H1 (cell line): ENCODE results near the gene CSRP1. TPM values are rescaled to one million over a fixed set of nuclear protein-coding genes. Genes with fewer than 3 reads are reported as not detected.
"Not testable (repeated sequence)": the region's sequence is repeated elsewhere in the genome, so short reads cannot be mapped to it uniquely, and the experiment has no call there.

ENCODE experiments used
- CTCF ChIA-PET: fragments of 300-600 bp; sonication (Branson Sonifier 250); formaldehyde crosslinking; loops from one replicate; lab custom pipeline; 2021; ENCODE audit not compliant: partially characterized antibody; lab: Charles Lee
- POLR2A ChIA-PET: fragments of 300-600 bp; sonication (Branson Sonifier 250); formaldehyde crosslinking; loops from one replicate; lab custom pipeline; 2021; ENCODE audit warnings: inconsistent platforms; ENCODE audit not compliant: partially characterized antibody; lab: Charles Lee
- DNase-seq, 2 experiments: peaks; one replicate each; pipeline versions ENCODE4 v3.0.0 to v3.0.0-alpha.2; 2010 to 2022; ENCODE audit warnings: low spot score in 2 of 2, low read depth in 1 of 2, mixed read lengths in 1 of 2
- FAIRE-seq: peaks from 2 replicates; lab custom pipeline; 2011; peaks lifted over from hg19 to GRCh38; lab: Jason Lieb, UNC
- H2AFZ ChIP-seq: 2 replicates; pipeline ENCODE4 v1.8.1; 2012; ENCODE audit warnings: low read length, inconsistent platforms
- H2AK5ac ChIP-seq: 2 replicates; pipeline ENCODE4 v1.6.1; 2013; ENCODE audit warnings: low read depth, low read length
- H2BK120ac ChIP-seq: replicated peaks from 2 replicates; pipeline ENCODE3; 2013; ENCODE audit warnings: low read depth, low read length, inconsistent platforms
- H2BK12ac ChIP-seq: 2 replicates; pipeline ENCODE4 v1.6.1; 2013; ENCODE audit warnings: low read depth, low read length
- H2BK15ac ChIP-seq: 2 replicates; pipeline ENCODE4 v1.6.1; 2013; ENCODE audit warnings: low read length
- H2BK20ac ChIP-seq: 2 replicates; pipeline ENCODE4 v1.6.1; 2013; ENCODE audit warnings: low read length
- H2BK5ac ChIP-seq: 2 replicates; pipeline ENCODE4 v1.6.1; 2013; ENCODE audit warnings: low read depth, low read length
- H3K14ac ChIP-seq: 2 replicates; pipeline ENCODE4 v1.6.1; 2013; ENCODE audit warnings: inconsistent platforms; ENCODE audit not compliant: insufficient read length
- H3K18ac ChIP-seq: 2 replicates; pipeline ENCODE4 v1.6.1; 2013; ENCODE audit warnings: low read length; ENCODE audit errors: extremely low read depth
- H3K23ac ChIP-seq: 2 replicates; pipeline ENCODE4 v1.6.1; 2013; ENCODE audit warnings: inconsistent platforms; ENCODE audit not compliant: insufficient read length
- H3K23me2 ChIP-seq: 2 replicates; pipeline ENCODE4 v1.6.1; 2013; ENCODE audit warnings: low read depth, low read length
- H3K27ac ChIP-seq: 2 replicates; pipeline ENCODE4 v1.6.1; 2011; ENCODE audit warnings: low read depth, low read length, inconsistent platforms
- H3K27me3 ChIP-seq, 4 experiments: replicated peaks in 1 of 4; 1 replicate in 1 of 4; 2 replicates in 3 of 4; pipeline versions ENCODE4 v1.6.1 to v1.8.1; 2011 to 2013; ENCODE audit warnings: low read length in 3 of 4, mild to moderate bottlenecking in 3 of 4, inconsistent platforms in 2 of 4, mixed read lengths in 2 of 4, moderate library complexity in 1 of 4; ENCODE audit not compliant: control insufficient read depth in 3 of 4, insufficient read depth in 3 of 4; ENCODE audit errors: extremely low read depth in 1 of 4
- H3K36me3 ChIP-seq, 4 experiments: 2 replicates each; pipeline versions ENCODE4 v1.6.1 to v1.8.1; 2011 to 2013; ENCODE audit warnings: mild to moderate bottlenecking in 4 of 4, low read length in 3 of 4, moderate library complexity in 2 of 4, control low read depth in 1 of 4, inconsistent platforms in 1 of 4; ENCODE audit not compliant: insufficient read depth in 4 of 4, control insufficient read depth in 2 of 4
- H3K4ac ChIP-seq: replicated peaks from 2 replicates; pipeline ENCODE3; 2013; ENCODE audit warnings: low read length, low read depth, mixed read lengths, inconsistent platforms; ENCODE audit not compliant: insufficient read length
- H3K4me1 ChIP-seq, 4 experiments: replicated peaks in 1 of 4; 1 replicate in 1 of 4; 2 replicates in 3 of 4; pipeline versions ENCODE4 v1.6.1 to v1.8.1; 2011 to 2013; ENCODE audit warnings: low read length in 3 of 4, inconsistent platforms in 2 of 4, mixed read lengths in 1 of 4; ENCODE audit not compliant: insufficient read depth in 4 of 4, control insufficient read depth in 3 of 4
- H3K4me2 ChIP-seq, 2 experiments: 2 replicates each; pipeline versions ENCODE4 v1.6.1 to v1.8.1; 2011 to 2013; ENCODE audit warnings: low read depth in 2 of 2, low read length in 2 of 2, control low read depth in 1 of 2, inconsistent platforms in 1 of 2, mild to moderate bottlenecking in 1 of 2; ENCODE audit not compliant: insufficient read depth in 1 of 2
- H3K4me3 ChIP-seq, 4 experiments: fragments of 200-600, 300-600 bp in 1 of 4; sonication (generic), shearing (Covaris generic), sonication (Bioruptor Twin) in 1 of 4; 2 replicates each; pipeline versions ENCODE4 v1.5.1 to v1.8.1; 2011 to 2016; ENCODE audit warnings: low read length in 4 of 4, low read depth in 3 of 4, control low read depth in 2 of 4, inconsistent platforms in 2 of 4, mild to moderate bottlenecking in 2 of 4, mixed read lengths in 1 of 4, moderate library complexity in 1 of 4; ENCODE audit not compliant: insufficient read depth in 2 of 4; ENCODE audit errors: extremely low read depth in 1 of 4
- H3K56ac ChIP-seq: replicated peaks from 2 replicates; pipeline ENCODE3; 2013; ENCODE audit warnings: low read depth, mild to moderate bottlenecking, mixed read lengths, low read length, inconsistent platforms; ENCODE audit not compliant: insufficient read length
- H3K79me1 ChIP-seq: 2 replicates; pipeline ENCODE4 v1.6.1; 2013; ENCODE audit warnings: low read depth, low read length, control low read depth
- H3K79me2 ChIP-seq, 2 experiments: 2 replicates each; pipeline versions ENCODE4 v1.6.1 to v1.8.1; 2012 to 2013; ENCODE audit warnings: low read length in 2 of 2, mild to moderate bottlenecking in 2 of 2, inconsistent platforms in 1 of 2; ENCODE audit not compliant: insufficient read depth in 2 of 2, control insufficient read depth in 1 of 2
- H3K9ac ChIP-seq, 4 experiments: replicated peaks in 1 of 4; 1 replicate in 1 of 4; 2 replicates in 3 of 4; pipeline versions ENCODE4 v1.6.1 to v1.8.1; 2011 to 2013; ENCODE audit warnings: low read depth in 3 of 4, low read length in 3 of 4, control low read depth in 2 of 4, mild to moderate bottlenecking in 2 of 4, moderate library complexity in 2 of 4, inconsistent platforms in 1 of 4; ENCODE audit errors: extremely low read depth in 1 of 4
- H3K9me3 ChIP-seq, 2 experiments: 2 replicates each; pipeline versions ENCODE4 v1.6.1 to v1.8.1; 2012 to 2013; ENCODE audit warnings: mild to moderate bottlenecking in 2 of 2, moderate library complexity in 2 of 2, control low read depth in 1 of 2, inconsistent platforms in 1 of 2, low read depth in 1 of 2, low read length in 1 of 2, mixed read lengths in 1 of 2; ENCODE audit not compliant: insufficient read depth in 2 of 2
- H4K20me1 ChIP-seq, 2 experiments: replicated peaks in 1 of 2; 2 replicates each; pipeline versions ENCODE3 to v1.8.1; 2011 to 2013; ENCODE audit warnings: inconsistent platforms in 2 of 2, low read length in 2 of 2, mild to moderate bottlenecking in 1 of 2; ENCODE audit not compliant: insufficient read depth in 2 of 2, control insufficient read depth in 1 of 2
- H4K5ac ChIP-seq: 2 replicates; pipeline ENCODE4 v1.6.1; 2013; ENCODE audit warnings: low read length, low read depth, mixed read lengths, inconsistent platforms; ENCODE audit not compliant: insufficient read length
- H4K8ac ChIP-seq: 2 replicates; pipeline ENCODE4 v1.8.0; 2013; ENCODE audit warnings: mild to moderate bottlenecking, moderate library complexity, low read length, inconsistent platforms; ENCODE audit not compliant: insufficient read depth; ENCODE audit errors: extremely low read depth
- H4K91ac ChIP-seq: replicated peaks from 2 replicates; pipeline ENCODE3; 2013; ENCODE audit warnings: low read length, mixed read lengths, inconsistent platforms; ENCODE audit not compliant: insufficient read length
- TBP ChIP-seq: IDR thresholded peaks from 2 replicates; pipeline ENCODE4 v1.6.1; 2011; ENCODE audit warnings: low read depth, low read length, improper control_type of control experiment
- WGBS, 2 experiments: shearing (Covaris generic) in 1 of 2; methylation state at CpG; one replicate each; pipeline versions ENCODE4 v1.1.6 to v1.1.7; 2013 to 2015; ENCODE audit warnings: low lambda C conversion rate in 2 of 2, mixed read lengths in 2 of 2, inconsistent platforms in 1 of 2, low coverage in 1 of 2, missing lambda C conversion rate in 1 of 2; ENCODE audit not compliant: insufficient replicate concordance in 2 of 2, insufficient coverage in 1 of 2, insufficient read length in 1 of 2; ENCODE audit errors: extremely low coverage in 1 of 2, missing lambda C conversion rate in 1 of 2; 5-methylcytosine and 5-hydroxymethylcytosine counted together
- polyA plus RNA-seq, 7 experiments: library from polyadenylated mRNA; depleted of rRNA in 3 of 7; stranded (reverse) in 5 of 7; unstranded in 2 of 7; fragments of >200 nt in 5 of 7; fragments of 200-250 nt in 2 of 7; gene quantifications; 1 replicate in 5 of 7; 2 replicates in 1 of 7; 4 replicates in 1 of 7; pipeline versions ENCODE4 v1.2.1 to v1.2.3, GENCODE V29; 2011 to 2013; ENCODE audit warnings: missing spikeins in 2 of 7, mixed read lengths in 2 of 7
- total RNA-seq: library from RNA; stranded (reverse); fragmentation: NEBNext Ultra II Directional; extraction: Animal tissue kit (Norgen Biotek cat#: 25700); gene quantifications from 2 replicates; pipeline ENCODE4 v1.2.1, GENCODE V29; 2021

Gene CSRP1
- total and polyA plus RNA-seq, 2 of the 8 experiments (the other 6 are each of a cell fraction or from before 2014, with no cell fraction given), result 14.2 to 22.3 TPM

GRCh38 chr1:201473296-201473695, 33.6 kb downstream of the CSRP1 start (continued):
- TF ChIP-seq TBP, result no peak
- TF ChIP-seq, all 59 proteins: peak for 0

- H4K5ac ChIP-seq, FAIRE-seq, DNase-seq, H2AK5ac ChIP-seq, H3K18ac ChIP-seq, H2BK15ac ChIP-seq, H3K36me3 ChIP-seq, H3K4me3 ChIP-seq, H4K91ac ChIP-seq, H4K8ac ChIP-seq, H3K4me2 ChIP-seq, POLR2A ChIA-PET, H2BK120ac ChIP-seq, H3K9me3 ChIP-seq, H3K23ac ChIP-seq, H3K27ac ChIP-seq, H2BK12ac ChIP-seq, H3K14ac ChIP-seq, H4K20me1 ChIP-seq, H2BK5ac ChIP-seq, H3K9ac ChIP-seq, H3K4ac ChIP-seq, H2BK20ac ChIP-seq, H3K56ac ChIP-seq, H3K79me1 ChIP-seq, H2AFZ ChIP-seq: not testable (repeated sequence)
- peaks cover 0 to 12% of the 10 kb centered on the region in 2 experiments; a peak in 2 of 4 replicates for H3K79me2 ChIP-seq
- peaks cover 5 to 35% (median 31%) of the 10 kb centered on the region in 4 experiments for H3K27me3 ChIP-seq
- H3K23me2 ChIP-seq, result peaks cover 16% of the 10 kb centered on the region
- 86% methylated on average over 8 of the region's 8 CpGs; no CpG with 5 or more reads in 1 of the 2 experiments for WGBS, 2 experiments
- H3K4me1 ChIP-seq, result peaks cover 0 to 15% (median 11%) of the 10 kb centered on the region in 4 experiments; a peak in 6 of 7 replicates
- CTCF ChIA-PET, result interaction anchor here (0.6 to 2.8 kb wide), 8 partner anchors 9 to 635 kb away, joined by 3 to 9 read pairs (median 4); no protein-coding TSS in a partner anchor
These were observed 34.6 kb downstream of the CSRP1 start for GRCh38 chr1:201472321-201472720.
